Superior temporal gyrus (tissue), 1 donor: ENCODE data around the gene EHMT1.
A peak's percentile ranks its signal among the peaks of the same experiment; 100 is the strongest.
"Not testable (repeated sequence)": the region's sequence is repeated elsewhere in the genome, so short reads cannot be mapped to it uniquely, and the experiment has no call there.

Experiments
- DNase-seq: peaks from one replicate; pipeline ENCODE4 v3.0.0-alpha.2; 2016; ENCODE audit errors: extremely low spot score

EHMT1 gene

DNA sequence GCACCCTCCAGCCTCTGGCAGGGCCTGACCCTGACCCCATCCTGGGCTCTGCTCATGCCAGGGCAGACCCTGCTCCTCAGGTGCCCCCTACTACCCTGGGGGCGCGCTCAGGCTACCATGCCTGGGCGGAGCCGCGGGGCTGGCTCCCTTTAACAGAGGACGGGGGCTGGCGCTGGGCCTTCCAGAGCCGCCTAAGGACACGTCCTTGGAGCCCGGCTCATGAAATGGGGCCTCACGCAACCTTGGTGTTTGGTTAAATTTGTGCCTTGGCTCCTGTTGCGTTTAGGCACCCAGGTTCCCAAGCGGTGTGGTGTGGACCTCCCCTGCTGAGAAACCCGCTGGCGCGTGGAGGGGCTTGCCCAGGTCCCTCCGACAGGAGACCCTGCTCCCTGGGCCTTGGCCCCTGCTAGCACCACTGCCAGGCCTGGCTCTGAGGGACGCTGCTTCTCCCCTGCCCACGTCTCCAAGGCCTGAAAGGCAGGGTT is 3.4 kb upstream of the EHMT1 start:
- DNase-seq = no peak

DNA sequence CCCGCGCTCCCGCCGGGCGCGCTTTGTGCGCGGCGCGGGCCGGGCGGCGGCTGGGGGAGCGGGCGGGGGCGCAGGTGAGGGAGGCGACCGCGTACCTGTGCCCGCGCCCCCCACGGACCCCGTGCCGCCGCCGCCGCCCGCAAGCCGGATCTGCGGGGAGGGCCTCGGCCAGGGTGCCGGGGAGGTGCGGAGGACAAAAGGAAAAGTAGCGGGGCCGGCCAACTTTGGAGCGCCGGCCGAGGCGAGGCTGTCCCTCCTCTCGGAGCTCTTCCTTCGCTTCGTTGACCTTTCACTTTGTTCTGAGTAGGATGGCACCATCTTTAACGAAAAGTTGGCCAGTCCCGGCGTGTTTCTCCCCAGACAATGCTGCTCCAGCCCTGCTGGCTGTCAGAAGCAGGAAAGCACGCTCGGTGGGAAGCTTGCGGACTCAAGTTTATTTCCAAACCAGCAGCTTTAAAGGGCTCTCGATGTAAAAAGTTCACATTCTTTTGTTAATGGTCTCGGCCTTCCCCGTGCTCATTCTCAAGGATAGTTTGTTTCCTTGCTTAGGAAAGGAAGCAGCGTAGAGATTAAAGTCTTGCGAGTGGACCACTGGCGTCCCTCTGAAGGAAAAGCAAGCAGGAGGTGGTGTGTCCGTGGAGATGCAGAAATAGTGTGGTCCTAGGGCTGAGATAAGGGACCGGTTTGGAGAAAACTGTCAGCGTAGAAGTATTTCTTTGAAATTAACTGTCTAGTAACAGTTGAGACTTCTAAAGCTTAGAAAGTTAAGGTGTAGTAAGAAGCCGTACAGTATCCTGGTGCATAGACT is 639 bp downstream of the EHMT1 start:
- peak; percentile 36 for DNase-seq

GRCh38 chr9:137620048-137620405 is 1.2 kb downstream of the EHMT1 start:
- DNase-seq = no peak

DNA sequence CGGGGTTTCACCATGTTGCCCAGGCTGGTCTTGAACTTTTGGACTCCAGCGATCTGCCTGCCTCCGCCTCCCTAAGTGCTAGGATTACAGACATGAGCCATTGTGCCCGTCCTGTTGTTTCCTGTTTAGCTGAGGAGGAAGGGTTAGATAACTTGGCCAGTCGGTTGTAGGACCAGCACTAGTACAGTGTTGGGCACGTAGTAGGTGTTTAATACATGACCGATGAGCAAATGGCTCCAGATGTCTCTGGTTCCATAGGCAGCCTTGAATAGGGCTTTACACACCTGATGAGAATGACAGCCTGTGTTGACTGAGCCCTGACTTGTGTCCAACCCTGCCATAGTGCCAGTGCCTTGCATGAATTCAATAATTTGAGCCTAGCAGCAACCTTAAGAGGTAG is 1.8 kb downstream of the EHMT1 start:
- no peak for DNase-seq

DNA sequence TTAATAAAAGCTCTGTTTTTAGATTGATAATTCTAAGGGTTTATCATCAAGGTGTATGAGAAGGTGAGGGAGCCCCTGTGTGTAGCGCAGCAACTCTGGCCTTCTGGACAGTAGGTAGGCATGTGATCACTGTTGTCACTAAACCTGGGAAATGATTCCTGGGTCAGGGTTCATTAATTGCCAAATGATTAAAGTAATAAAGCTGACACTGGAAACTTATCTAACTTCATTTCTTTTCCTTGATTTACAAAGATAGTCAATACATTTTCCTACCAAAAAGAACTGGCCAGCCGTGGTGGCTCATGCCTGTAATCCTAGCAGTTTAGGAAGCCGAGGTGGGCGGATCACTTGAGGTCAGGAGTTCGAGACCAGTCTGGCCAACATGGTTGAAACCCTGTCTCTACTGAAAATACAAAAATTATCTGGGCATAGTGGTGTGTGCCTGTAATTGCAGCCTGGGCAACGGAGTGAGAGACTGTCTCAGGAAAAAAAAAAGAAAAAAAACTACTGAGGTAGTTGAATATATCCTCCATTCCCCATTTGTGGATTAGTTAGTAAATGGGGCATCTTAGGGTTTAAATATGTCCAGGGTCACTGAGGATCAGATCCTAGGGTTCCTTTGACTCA is 2.4 kb downstream of the EHMT1 start:
- DNase-seq = no peak

DNA sequence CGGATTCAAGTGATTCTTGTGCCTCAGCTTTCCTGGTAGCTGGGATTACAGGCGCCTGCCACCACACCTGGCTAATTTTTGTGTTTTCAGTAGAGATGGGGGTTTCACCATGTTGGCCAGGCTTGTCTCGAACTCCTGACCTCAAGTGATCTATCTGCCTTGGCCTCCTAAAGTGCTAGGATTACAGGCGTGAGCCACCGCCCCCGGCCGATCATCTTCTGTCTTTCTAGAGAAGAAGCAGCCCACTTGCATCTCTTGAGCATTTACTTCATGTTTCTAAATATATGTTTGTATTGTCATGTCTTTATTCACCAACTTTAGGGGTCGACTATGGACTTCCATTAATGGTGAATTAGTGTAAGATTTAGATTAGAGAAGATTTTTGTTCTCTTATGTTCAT is 3.4 kb downstream of the EHMT1 start:
- not testable (repeated sequence) for DNase-seq

GRCh38 chr9:137626464-137626863 is 7.7 kb downstream of the EHMT1 start:
- no peak for DNase-seq

DNA sequence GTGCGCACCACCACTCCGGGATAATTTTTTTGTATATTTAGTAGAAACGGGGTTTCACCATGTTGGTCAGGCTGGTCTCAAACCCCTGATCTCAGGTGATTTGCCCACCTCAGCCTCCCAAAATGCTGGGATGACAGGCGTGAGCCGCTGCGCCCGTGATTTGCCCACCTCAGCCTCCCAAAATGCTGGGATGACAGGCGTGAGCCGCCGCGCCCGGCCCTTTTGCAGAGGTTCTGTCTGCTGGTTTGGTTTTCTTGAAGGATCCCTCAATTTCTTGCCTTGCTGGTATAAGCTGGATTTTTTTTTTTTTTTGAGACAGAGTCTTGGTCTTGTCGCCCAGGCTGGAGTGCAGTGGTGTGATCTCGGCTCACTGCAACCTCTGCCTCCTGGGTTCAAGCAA is 8.6 kb downstream of the EHMT1 start:
- not testable (repeated sequence) for DNase-seq

DNA sequence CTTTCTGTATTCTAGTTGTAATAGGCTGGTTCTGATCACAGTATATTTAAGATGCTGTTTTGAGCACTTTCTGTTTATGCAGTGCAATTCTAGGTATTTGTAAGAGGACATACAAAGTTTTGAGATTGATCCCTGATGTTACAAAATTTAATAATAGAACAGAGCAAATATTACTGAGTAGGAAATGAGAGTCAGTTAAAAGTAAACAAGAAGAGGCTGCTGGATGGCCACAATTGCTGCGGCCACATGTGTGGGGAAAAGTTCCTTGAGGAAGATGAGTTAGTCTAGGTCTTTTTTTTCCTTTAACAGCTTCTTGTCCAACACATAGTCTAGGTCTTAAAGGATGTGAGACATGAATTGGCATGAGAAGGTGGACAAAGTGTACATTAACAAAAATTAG is 11.3 kb downstream of the EHMT1 start:
- DNase-seq = no peak

GRCh38 chr9:137630679-137631078 is 11.9 kb downstream of the EHMT1 start:
- no peak for DNase-seq

- no peak for DNase-seq
These were observed 12.8 kb downstream of the EHMT1 start for GRCh38 chr9:137631345-137632229.

- DNase-seq = no peak
These were observed 13.7 kb downstream of the EHMT1 start for GRCh38 chr9:137632230-137633161.

- no peak for DNase-seq
These were observed 15.2 kb downstream of the EHMT1 start for GRCh38 chr9:137634016-137634415.

DNA sequence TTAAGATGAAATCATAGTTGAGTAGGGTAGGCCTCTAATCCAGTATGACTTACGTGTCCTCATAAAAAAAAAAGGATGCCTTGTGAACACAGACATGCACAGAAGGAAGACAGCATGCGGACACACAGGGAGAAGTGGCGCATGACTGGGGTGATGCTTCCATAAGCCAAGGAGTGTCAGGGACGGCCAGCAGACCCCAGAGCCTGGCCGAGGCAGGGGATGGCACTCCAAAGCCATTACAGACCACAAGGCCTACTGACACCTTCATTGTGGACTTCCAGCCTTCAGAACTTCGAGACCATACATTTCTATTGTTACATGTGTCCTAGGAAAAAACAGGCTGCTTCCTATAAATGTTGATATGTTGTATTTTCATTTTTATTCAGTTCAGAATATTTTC is 19.9 kb downstream of the EHMT1 start:
- no peak for DNase-seq

- no peak for DNase-seq
These were observed 20.7 kb downstream of the EHMT1 start for GRCh38 chr9:137639303-137640051.

- no peak for DNase-seq
These were observed 22.1 kb downstream of the EHMT1 start for GRCh38 chr9:137640862-137641261.

GRCh38 chr9:137642118-137642601 is 23.4 kb downstream of the EHMT1 start:
- no peak for DNase-seq

GRCh38 chr9:137642892-137643291 is 24.1 kb downstream of the EHMT1 start:
- no peak for DNase-seq

- DNase-seq = no peak
These were observed 25.1 kb downstream of the EHMT1 start for GRCh38 chr9:137643921-137644320.

- DNase-seq = no peak
These were observed 26.4 kb downstream of the EHMT1 start for GRCh38 chr9:137645211-137645610.
